ENCODE results near the gene PNMT. TPM values are rescaled to one million over a fixed set of nuclear protein-coding genes. Genes with fewer than 3 reads are reported as not detected.

Gene PNMT
- total and polyA plus RNA-seq, 2 of the 13 experiments (the other 11 are each of a cell fraction or from before 2014, with no cell fraction given) = 0.25 TPM; not detected in 1

DNA sequence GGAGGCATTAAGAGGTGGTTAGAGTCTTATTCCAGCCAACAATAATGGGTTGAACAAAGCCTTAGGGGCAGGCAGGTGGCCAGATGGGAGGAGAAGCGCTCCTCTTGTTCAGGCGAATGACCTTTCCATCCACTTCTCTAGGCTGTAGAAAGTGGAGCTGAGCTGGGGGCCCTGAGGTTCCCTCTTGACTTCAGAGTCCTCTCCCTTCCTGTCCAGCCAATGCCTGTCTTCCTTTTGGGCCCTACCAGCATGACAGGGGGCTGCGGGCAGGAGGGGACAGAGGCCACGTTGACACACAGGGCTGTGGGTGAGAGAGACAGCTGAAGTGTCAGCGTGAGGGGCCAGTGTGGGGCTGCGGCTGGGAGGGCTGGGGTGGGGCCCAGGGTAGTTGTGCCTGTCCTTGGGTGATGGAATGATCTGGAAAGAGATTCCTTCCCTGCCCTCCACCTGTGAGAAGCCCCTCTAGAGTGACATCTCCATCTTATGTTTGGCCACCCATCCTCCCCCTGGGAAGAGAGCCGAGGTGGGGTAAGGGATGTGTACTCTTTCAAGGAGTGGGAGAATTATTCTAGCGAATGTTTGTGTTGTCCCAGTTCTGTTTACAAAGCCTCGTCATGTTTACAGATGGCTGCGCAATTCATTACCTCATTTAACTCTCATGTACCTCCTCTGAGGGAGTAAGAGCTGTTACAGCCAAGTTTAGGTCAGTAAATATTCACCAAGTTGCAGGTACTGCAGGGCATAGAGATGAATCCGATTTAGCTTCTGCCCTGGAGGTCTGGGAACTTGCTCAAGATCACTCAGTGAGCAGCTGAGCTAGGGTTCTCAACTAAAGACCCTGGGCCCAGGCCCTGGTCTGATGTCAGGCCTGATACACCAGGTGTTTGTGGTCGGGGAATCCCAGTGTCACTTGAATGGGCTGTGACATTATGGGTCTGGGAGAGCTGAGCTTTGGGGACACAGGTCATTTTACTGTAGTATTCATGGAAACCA lies 34.9 kb downstream of the PNMT start (continued):
- TF ChIP-seq, protein P1, sequence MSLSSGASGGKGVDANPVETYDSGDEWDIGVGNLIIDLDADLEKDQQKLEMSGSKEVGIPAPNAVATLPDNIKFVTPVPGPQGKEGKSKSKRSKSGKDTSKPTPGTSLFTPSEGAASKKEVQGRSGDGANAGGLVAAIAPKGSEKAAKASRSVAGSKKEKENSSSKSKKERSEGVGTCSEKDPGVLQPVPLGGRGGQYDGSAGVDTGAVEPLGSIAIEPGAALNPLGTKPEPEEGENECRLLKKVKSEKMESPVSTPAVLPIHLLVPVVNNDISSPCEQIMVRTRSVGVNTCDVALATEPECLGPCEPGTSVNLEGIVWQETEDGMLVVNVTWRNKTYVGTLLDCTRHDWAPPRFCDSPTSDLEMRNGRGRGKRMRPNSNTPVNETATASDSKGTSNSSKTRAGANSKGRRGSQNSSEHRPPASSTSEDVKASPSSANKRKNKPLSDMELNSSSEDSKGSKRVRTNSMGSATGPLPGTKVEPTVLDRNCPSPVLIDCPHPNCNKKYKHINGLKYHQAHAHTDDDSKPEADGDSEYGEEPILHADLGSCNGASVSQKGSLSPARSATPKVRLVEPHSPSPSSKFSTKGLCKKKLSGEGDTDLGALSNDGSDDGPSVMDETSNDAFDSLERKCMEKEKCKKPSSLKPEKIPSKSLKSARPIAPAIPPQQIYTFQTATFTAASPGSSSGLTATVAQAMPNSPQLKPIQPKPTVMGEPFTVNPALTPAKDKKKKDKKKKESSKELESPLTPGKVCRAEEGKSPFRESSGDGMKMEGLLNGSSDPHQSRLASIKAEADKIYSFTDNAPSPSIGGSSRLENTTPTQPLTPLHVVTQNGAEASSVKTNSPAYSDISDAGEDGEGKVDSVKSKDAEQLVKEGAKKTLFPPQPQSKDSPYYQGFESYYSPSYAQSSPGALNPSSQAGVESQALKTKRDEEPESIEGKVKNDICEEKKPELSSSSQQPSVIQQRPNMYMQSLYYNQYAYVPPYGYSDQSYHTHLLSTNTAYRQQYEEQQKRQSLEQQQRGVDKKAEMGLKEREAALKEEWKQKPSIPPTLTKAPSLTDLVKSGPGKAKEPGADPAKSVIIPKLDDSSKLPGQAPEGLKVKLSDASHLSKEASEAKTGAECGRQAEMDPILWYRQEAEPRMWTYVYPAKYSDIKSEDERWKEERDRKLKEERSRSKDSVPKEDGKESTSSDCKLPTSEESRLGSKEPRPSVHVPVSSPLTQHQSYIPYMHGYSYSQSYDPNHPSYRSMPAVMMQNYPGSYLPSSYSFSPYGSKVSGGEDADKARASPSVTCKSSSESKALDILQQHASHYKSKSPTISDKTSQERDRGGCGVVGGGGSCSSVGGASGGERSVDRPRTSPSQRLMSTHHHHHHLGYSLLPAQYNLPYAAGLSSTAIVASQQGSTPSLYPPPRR (CRISPR knock-in tag; IDR thresholded peaks at IDR 0.05; ENCODE audit: borderline replicate concordance) = peak; percentile 85
- TF ChIP-seq, protein P2, sequence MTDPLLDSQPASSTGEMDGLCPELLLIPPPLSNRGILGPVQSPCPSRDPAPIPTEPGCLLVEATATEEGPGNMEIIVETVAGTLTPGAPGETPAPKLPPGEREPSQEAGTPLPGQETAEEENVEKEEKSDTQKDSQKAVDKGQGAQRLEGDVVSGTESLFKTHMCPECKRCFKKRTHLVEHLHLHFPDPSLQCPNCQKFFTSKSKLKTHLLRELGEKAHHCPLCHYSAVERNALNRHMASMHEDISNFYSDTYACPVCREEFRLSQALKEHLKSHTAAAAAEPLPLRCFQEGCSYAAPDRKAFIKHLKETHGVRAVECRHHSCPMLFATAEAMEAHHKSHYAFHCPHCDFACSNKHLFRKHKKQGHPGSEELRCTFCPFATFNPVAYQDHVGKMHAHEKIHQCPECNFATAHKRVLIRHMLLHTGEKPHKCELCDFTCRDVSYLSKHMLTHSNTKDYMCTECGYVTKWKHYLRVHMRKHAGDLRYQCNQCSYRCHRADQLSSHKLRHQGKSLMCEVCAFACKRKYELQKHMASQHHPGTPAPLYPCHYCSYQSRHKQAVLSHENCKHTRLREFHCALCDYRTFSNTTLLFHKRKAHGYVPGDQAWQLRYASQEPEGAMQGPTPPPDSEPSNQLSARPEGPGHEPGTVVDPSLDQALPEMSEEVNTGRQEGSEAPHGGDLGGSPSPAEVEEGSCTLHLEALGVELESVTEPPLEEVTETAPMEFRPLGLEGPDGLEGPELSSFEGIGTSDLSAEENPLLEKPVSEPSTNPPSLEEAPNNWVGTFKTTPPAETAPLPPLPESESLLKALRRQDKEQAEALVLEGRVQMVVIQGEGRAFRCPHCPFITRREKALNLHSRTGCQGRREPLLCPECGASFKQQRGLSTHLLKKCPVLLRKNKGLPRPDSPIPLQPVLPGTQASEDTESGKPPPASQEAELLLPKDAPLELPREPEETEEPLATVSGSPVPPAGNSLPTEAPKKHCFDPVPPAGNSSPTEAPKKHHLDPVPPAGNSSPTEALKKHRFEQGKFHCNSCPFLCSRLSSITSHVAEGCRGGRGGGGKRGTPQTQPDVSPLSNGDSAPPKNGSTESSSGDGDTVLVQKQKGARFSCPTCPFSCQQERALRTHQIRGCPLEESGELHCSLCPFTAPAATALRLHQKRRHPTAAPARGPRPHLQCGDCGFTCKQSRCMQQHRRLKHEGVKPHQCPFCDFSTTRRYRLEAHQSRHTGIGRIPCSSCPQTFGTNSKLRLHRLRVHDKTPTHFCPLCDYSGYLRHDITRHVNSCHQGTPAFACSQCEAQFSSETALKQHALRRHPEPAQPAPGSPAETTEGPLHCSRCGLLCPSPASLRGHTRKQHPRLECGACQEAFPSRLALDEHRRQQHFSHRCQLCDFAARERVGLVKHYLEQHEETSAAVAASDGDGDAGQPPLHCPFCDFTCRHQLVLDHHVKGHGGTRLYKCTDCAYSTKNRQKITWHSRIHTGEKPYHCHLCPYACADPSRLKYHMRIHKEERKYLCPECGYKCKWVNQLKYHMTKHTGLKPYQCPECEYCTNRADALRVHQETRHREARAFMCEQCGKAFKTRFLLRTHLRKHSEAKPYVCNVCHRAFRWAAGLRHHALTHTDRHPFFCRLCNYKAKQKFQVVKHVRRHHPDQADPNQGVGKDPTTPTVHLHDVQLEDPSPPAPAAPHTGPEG (CRISPR knock-in tag; IDR thresholded peaks at IDR 0.05) = no peak
- TF ChIP-seq ZNF614 (CRISPR knock-in tag; IDR thresholded peaks at IDR 0.05; ENCODE audit: borderline replicate concordance) (peak; percentile 30; the same call in 1 of the 2 replicates), NFRKB (IDR thresholded peaks at IDR 0.05) (no peak), ATM (IDR thresholded peaks at IDR 0.05; ENCODE audit: borderline replicate concordance) (no peak), JUN (CRISPR knock-in tag; IDR thresholded peaks at IDR 0.05) (no peak; the same call in 1 of the 2 replicates), ZMYM3 (CRISPR knock-in tag; IDR thresholded peaks at IDR 0.05) (peak; percentile 84), PAF1 (CRISPR knock-in tag; IDR thresholded peaks at IDR 0.05) (no peak; the same call in none of the 2 replicates), ZNF7 (CRISPR knock-in tag; IDR thresholded peaks at IDR 0.05) (no peak), ZNF367 (CRISPR knock-in tag; IDR thresholded peaks at IDR 0.05; ENCODE audit: borderline replicate concordance) (no peak), ZNF382 (CRISPR knock-in tag; IDR thresholded peaks at IDR 0.05; ENCODE audit: borderline replicate concordance) (no peak)
- TF ChIP-seq, protein P3, sequence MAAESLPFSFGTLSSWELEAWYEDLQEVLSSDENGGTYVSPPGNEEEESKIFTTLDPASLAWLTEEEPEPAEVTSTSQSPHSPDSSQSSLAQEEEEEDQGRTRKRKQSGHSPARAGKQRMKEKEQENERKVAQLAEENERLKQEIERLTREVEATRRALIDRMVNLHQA (CRISPR knock-in tag; IDR thresholded peaks at IDR 0.05) = no peak
- TF ChIP-seq, protein P4, sequence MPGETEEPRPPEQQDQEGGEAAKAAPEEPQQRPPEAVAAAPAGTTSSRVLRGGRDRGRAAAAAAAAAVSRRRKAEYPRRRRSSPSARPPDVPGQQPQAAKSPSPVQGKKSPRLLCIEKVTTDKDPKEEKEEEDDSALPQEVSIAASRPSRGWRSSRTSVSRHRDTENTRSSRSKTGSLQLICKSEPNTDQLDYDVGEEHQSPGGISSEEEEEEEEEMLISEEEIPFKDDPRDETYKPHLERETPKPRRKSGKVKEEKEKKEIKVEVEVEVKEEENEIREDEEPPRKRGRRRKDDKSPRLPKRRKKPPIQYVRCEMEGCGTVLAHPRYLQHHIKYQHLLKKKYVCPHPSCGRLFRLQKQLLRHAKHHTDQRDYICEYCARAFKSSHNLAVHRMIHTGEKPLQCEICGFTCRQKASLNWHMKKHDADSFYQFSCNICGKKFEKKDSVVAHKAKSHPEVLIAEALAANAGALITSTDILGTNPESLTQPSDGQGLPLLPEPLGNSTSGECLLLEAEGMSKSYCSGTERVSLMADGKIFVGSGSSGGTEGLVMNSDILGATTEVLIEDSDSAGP (CRISPR knock-in tag; IDR thresholded peaks at IDR 0.05; ENCODE audit: borderline replicate concordance) = peak; percentile 62; the same call in 1 of the 2 replicates
- TF ChIP-seq, protein P5, sequence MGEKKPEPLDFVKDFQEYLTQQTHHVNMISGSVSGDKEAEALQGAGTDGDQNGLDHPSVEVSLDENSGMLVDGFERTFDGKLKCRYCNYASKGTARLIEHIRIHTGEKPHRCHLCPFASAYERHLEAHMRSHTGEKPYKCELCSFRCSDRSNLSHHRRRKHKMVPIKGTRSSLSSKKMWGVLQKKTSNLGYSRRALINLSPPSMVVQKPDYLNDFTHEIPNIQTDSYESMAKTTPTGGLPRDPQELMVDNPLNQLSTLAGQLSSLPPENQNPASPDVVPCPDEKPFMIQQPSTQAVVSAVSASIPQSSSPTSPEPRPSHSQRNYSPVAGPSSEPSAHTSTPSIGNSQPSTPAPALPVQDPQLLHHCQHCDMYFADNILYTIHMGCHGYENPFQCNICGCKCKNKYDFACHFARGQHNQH (CRISPR knock-in tag; IDR thresholded peaks at IDR 0.05) = peak; percentile 41; the same call in 1 of the 2 replicates
